Activated CD8-positive, alpha-beta memory T cell treated with anti-CD3 and anti-CD28 coated beads, Interleukin-2, amount 50 U/mL, for 4 hours (primary cell): ENCODE measurements around the gene DIPK1A.

Experiments used
- DNase-seq: peaks from one replicate; pipeline ENCODE4 v3.0.0-alpha.2; 2020

Gene DIPK1A

GRCh38 chr1:92949937-92950817, 11.1 kb downstream of the DIPK1A start:
- no peak for DNase-seq

- no peak for DNase-seq
Measured at GRCh38 chr1:92948071-92948470, 13.2 kb downstream of the DIPK1A start.

GRCh38 chr1:92945748-92946270, 15.5 kb downstream of the DIPK1A start:
- DNase-seq: no peak

GRCh38 chr1:92944901-92945747, 16.1 kb downstream of the DIPK1A start:
- DNase-seq: no peak

DNA sequence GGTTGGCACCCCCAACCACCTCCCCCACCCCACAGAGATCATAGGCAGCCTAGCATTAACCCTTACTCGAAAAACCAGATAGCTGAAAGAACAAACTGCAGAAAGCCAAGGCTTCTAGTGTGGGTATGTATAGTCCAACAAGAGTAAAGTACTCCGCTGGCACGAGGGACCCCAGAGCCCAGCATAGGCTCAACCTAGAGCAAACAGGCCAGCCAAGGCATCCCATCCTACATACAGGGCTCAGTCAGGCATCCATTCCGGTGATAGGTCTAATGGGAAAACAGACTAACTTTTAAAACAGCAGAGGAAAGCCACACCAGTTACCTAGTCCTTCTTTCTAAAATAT, 17.8 kb downstream of the DIPK1A start:
- DNase-seq: no peak

- no peak for DNase-seq
Measured at GRCh38 chr1:92940541-92940940, 20.7 kb downstream of the DIPK1A start.

GRCh38 chr1:92937731-92938130, 23.5 kb downstream of the DIPK1A start:
- no peak for DNase-seq

DNA sequence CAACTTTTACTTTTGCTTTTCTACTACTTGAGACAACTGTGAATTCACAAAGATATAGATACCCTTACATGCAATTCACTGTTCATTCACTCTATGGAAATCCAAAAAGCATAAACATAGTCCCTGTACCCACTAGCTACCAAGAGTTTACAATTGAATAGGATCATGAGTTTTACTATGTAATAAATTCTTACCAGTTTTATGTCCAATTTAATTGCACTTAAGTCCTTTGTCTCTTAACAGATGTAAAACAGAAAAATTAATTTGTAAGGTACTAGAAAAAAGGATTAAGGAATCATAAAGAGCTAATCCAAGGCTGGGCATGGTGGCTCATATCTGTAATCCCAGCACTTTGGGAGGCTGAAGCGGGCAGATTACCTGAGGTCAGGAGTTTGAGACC, 24.4 kb downstream of the DIPK1A start:
- no peak for DNase-seq

GRCh38 chr1:92934395-92935378, 26.6 kb downstream of the DIPK1A start:
- no peak for DNase-seq

- no peak for DNase-seq
Measured at GRCh38 chr1:92933459-92933858, 27.8 kb downstream of the DIPK1A start.

GRCh38 chr1:92931691-92932090, 29.6 kb downstream of the DIPK1A start:
- DNase-seq: no peak

- no peak for DNase-seq
Measured at GRCh38 chr1:92929461-92929860, 31.8 kb downstream of the DIPK1A start.

- DNase-seq: no peak
Measured at GRCh38 chr1:92927870-92928269, 33.4 kb downstream of the DIPK1A start.

DNA sequence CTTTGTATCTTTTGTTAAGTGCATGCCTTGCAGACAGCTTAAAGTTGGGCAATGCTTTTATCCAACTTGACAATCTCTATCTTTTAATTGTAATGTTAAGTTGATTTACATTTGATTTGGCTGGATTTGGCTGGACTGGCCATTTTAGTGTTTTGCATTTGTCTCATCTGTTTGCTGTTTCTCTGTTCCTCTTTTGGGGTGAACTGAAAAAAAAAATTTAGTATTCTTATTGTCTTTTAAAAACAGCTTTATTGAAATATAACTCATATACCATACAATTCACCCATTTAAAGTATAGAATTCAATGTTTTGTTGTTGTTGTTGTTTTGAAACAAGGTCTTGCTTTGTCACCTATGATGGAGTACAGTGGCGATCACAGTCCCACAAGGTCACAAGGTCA, 34.4 kb downstream of the DIPK1A start:
- no peak for DNase-seq

DNA sequence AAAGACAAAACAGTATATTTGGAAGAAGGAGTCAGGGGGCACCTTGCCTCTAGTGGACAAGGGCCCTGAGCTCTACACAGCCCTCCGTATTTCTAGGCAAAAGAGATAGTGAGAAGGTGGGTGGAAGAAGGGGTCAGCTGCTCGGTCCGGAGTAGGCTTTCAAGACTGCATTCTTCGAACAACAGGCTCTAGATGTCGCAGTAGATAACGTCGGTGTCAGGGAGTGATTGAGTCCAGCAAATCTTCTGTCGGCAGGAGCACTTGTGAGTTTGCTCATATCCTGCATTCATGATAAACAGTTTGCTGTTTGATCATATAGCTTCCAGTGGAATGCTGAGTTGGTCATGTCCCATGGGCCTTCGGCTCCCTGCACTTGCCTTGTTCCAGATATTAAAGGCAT, 36.8 kb downstream of the DIPK1A start:
- no peak for DNase-seq

DNA sequence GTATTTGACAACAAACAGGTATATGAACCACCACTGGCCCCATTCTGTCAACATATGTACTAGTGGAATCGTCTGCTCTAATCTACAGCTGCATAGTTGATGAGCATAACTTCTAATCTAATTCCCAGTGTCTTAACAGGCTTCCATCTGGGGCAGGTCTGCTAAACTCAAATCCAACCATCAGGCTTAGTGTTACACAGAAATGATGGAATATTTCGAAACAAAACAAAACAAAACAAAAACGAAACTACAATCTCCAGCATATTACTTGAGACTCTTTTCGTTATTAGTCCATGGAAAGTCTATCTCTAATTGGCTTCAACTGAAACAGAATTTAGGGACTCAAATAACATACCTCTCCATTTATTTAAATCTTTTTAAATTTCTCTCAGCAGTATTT, 37.6 kb downstream of the DIPK1A start:
- DNase-seq: no peak

DNA sequence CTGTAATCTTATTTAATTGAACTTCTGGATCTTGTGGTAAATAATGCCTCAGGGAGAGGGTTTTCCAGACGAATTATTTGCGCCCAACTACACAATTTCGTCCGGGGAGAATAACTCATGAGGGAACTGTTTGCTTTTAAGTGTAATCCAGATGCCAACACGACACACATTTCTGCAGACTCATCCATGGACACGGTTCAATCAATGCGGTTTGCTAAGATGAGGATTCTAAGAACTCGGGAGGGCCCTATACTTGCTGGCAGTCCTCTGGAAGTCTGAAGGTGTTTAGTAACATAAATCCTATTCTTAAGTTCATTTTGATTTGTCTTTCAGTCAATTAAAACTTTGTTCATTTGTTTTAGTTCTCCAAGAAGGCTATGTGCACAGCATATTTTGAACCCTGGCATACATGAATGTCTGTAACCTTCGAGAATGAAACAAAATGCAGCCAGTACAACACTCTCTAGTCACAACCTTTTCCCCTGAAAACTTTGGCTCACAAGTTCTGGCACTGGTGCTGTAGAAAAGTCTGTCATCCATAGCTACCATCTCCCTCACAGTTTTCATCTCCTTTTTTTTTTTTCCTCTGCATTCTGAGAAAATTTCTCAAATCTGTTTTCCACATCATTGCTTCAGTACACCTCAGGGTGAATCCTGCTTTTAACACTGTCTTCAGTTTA, 38.8 kb downstream of the DIPK1A start:
- DNase-seq: no peak

- DNase-seq: no peak
Measured at GRCh38 chr1:92921031-92922023, 39.9 kb downstream of the DIPK1A start.

DNA sequence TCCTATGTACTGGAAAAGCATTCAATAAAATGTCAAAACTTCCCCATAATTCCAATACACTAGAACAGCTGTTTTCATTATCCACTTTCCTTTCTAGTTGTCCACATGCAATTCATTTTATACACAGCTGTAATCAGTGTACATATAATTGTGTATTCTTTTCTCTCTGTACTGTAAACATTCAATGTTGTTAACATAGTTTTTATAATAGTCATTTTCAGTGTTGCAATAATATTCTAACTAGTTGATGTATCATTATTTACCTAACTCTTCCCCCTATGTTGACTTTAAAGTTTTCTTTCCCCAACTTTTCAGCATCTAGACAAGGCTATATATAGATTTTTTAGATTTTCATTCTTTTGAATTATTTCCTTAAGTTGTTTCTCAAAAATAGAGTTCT, 44.4 kb downstream of the DIPK1A start:
- no peak for DNase-seq

GRCh38 chr1:92915547-92915946, 45.7 kb downstream of the DIPK1A start:
- no peak for DNase-seq
